IMR-90 (cell line): ENCODE data around the gene ADARB2. TPM values are rescaled to one million over a fixed set of nuclear protein-coding genes. Genes with fewer than 3 reads are reported as not detected.

Experiments
- ATAC-seq: fragments of 200-7000 bp; cut with Tn5 transposase; 2 replicates; pipeline ENCODE4 v1.9.1; 2020; ENCODE audit warnings: low read depth, mild to moderate bottlenecking, moderate library complexity
- BruUV-seq: library from RNA; stranded (reverse); fragments of 400-500 nt; replicated peaks from 2 replicates; lab custom pipeline; 2021; lab: Mats Ljungman, UMichigan
- CTCF ChIA-PET: fragments of 300-600 bp; formaldehyde crosslinking; extraction: SDS; loops from one replicate; lab custom pipeline; 2021; ENCODE audit warnings: antibody characterized with exemption; lab: Yijun Ruan, JAX
- POLR2A ChIA-PET: fragments of 300-600 bp; sonication (Branson Sonifier 250); formaldehyde crosslinking; loops from one replicate; lab custom pipeline; 2022; ENCODE audit warnings: antibody characterized with exemption; ENCODE audit not compliant: unreplicated experiment; lab: Charles Lee
- DNase-seq: peaks from one replicate; pipeline ENCODE4 v3.0.0; 2013
- H2AFZ ChIP-seq: replicated peaks from 2 replicates; pipeline ENCODE3; 2013; ENCODE audit warnings: low read length, mild to moderate bottlenecking; ENCODE audit not compliant: poor library complexity
- H2AK5ac ChIP-seq: 2 replicates; pipeline ENCODE4 v1.6.1; 2013; ENCODE audit warnings: low read depth, low read length, inconsistent platforms
- H2AK9ac ChIP-seq: replicated peaks from 2 replicates; pipeline ENCODE3; 2013; ENCODE audit warnings: mild to moderate bottlenecking, low read depth, low read length, moderate library complexity; ENCODE audit not compliant: poor library complexity
- H2BK120ac ChIP-seq: 2 replicates; pipeline ENCODE4 v1.6.1; 2013; ENCODE audit warnings: low read depth, low read length, inconsistent platforms
- H2BK15ac ChIP-seq: 3 replicates; pipeline ENCODE4 v1.6.1; 2013; ENCODE audit warnings: low read depth, low read length, inconsistent platforms
- H2BK20ac ChIP-seq: 2 replicates; pipeline ENCODE4 v1.6.1; 2013; ENCODE audit warnings: low read depth, mild to moderate bottlenecking, inconsistent platforms, low read length, moderate library complexity
- H2BK5ac ChIP-seq: 2 replicates; pipeline ENCODE4 v1.6.1; 2013; ENCODE audit warnings: mild to moderate bottlenecking, low read depth, low read length, inconsistent platforms; ENCODE audit not compliant: poor library complexity, severe bottlenecking
- H3K14ac ChIP-seq: replicated peaks from 2 replicates; pipeline ENCODE4 v1.6.1; 2013; ENCODE audit warnings: low read depth, low read length, inconsistent platforms
- H3K18ac ChIP-seq: 2 replicates; pipeline ENCODE4 v1.6.1; 2013; ENCODE audit warnings: low read depth, low read length, control low read depth
- H3K23ac ChIP-seq: 2 replicates; pipeline ENCODE4 v1.6.1; 2013; ENCODE audit warnings: low read depth, low read length, inconsistent platforms
- H3K27ac ChIP-seq: 2 replicates; pipeline ENCODE4 v1.5.1; 2013; ENCODE audit warnings: mild to moderate bottlenecking, control low read depth, low read length; ENCODE audit not compliant: insufficient read depth
- H3K27me3 ChIP-seq: 2 replicates; pipeline ENCODE4 v1.6.1; 2013; ENCODE audit warnings: low read length; ENCODE audit not compliant: control insufficient read depth, insufficient read depth
- H3K36me3 ChIP-seq: 2 replicates; pipeline ENCODE4 v1.6.1; 2013; ENCODE audit warnings: low read length, mixed read lengths; ENCODE audit not compliant: control insufficient read depth, insufficient read depth
- H3K4ac ChIP-seq: 2 replicates; pipeline ENCODE4 v1.6.1; 2013; ENCODE audit warnings: low read depth, low read length, inconsistent platforms
- H3K4me1 ChIP-seq: 2 replicates; pipeline ENCODE4 v1.6.1; 2013; ENCODE audit warnings: low read length, mixed read lengths; ENCODE audit not compliant: control insufficient read depth, insufficient read depth
- H3K4me2 ChIP-seq: 2 replicates; pipeline ENCODE4 v1.6.1; 2013; ENCODE audit warnings: low read depth, mild to moderate bottlenecking, control low read depth, low read length, moderate library complexity
- H3K4me3 ChIP-seq: 2 replicates; pipeline ENCODE4 v1.5.1; 2013; ENCODE audit warnings: low read depth, mild to moderate bottlenecking, control low read depth, low read length, moderate library complexity; ENCODE audit not compliant: insufficient read depth
- H3K56ac ChIP-seq: 2 replicates; pipeline ENCODE4 v1.6.1; 2013; ENCODE audit warnings: low read length, inconsistent platforms; ENCODE audit not compliant: insufficient read depth; ENCODE audit errors: extremely low read depth
- H3K79me1 ChIP-seq, 2 experiments: 2 replicates each; pipeline ENCODE4 v1.6.1; 2013; ENCODE audit warnings: low read length in 2 of 2, inconsistent platforms in 1 of 2, low read depth in 1 of 2
- H3K9ac ChIP-seq: 2 replicates; pipeline ENCODE4 v1.6.1; 2013; ENCODE audit warnings: low read depth, low read length, control low read depth
- H3K9me1 ChIP-seq: 2 replicates; pipeline ENCODE4 v1.6.1; 2013; ENCODE audit warnings: low read length, inconsistent platforms; ENCODE audit not compliant: insufficient read depth
- H3K9me3 ChIP-seq: 2 replicates; pipeline ENCODE4 v1.6.1; 2013; ENCODE audit warnings: low read length; ENCODE audit not compliant: control insufficient read depth, insufficient read depth
- H4K20me1 ChIP-seq: 2 replicates; pipeline ENCODE4 v1.6.1; 2013; ENCODE audit warnings: low read length, inconsistent platforms; ENCODE audit not compliant: insufficient read depth
- H4K5ac ChIP-seq: 2 replicates; pipeline ENCODE4 v1.6.1; 2013; ENCODE audit warnings: mild to moderate bottlenecking, low read depth, low read length, control low read depth
- H4K8ac ChIP-seq, 2 experiments: 2 replicates each; pipeline ENCODE4 v1.6.1; 2013; ENCODE audit warnings: low read depth in 2 of 2, low read length in 2 of 2, control low read depth in 1 of 2, inconsistent platforms in 1 of 2
- H4K91ac ChIP-seq: 2 replicates; pipeline ENCODE4 v1.6.1; 2013; ENCODE audit warnings: low read depth, low read length, inconsistent platforms; ENCODE audit not compliant: insufficient read depth
- BHLHE40 ChIP-seq: fragments of 150-350 bp; IDR thresholded peaks from 2 replicates; pipeline ENCODE4 v1.6.1; 2016; ENCODE audit warnings: mild to moderate bottlenecking, low read depth, low read length
- CEBPB ChIP-seq: IDR thresholded peaks from 2 replicates; pipeline ENCODE4 v1.6.1; 2012; ENCODE audit warnings: low read depth, low read length, improper control_type of control experiment
- CHD1 ChIP-seq: IDR thresholded peaks from 2 replicates; pipeline ENCODE4 v1.6.1; 2012; ENCODE audit warnings: low read depth, low read length, improper control_type of control experiment
- ELK1 ChIP-seq: fragments of 150-350 bp; IDR thresholded peaks from 2 replicates; pipeline ENCODE4 v1.6.1; 2016; ENCODE audit warnings: low read depth, mild to moderate bottlenecking, low read length, moderate library complexity, borderline replicate concordance
- FOS ChIP-seq: fragments of 150-350 bp; IDR thresholded peaks from 2 replicates; pipeline ENCODE4 v1.6.1; 2016; ENCODE audit warnings: low read depth, low read length
- MAFK ChIP-seq: IDR thresholded peaks from 2 replicates; pipeline ENCODE4 v1.6.1; 2012; ENCODE audit warnings: low read depth, low read length, improper control_type of control experiment
- MAZ ChIP-seq: IDR thresholded peaks from 2 replicates; pipeline ENCODE4 v1.6.1; 2012; ENCODE audit warnings: low read depth, mild to moderate bottlenecking, low read length, improper control_type of control experiment, moderate library complexity, borderline replicate concordance
- MXI1 ChIP-seq: IDR thresholded peaks from 2 replicates; pipeline ENCODE4 v1.6.1; 2012; ENCODE audit warnings: low read depth, mild to moderate bottlenecking, low read length, moderate library complexity, borderline replicate concordance
- NFE2L2 ChIP-seq: fragments of 150-350 bp; IDR thresholded peaks from 2 replicates; pipeline ENCODE4 v1.6.1; 2016; ENCODE audit warnings: low read depth, mild to moderate bottlenecking, low read length
- POLR2A ChIP-seq: IDR thresholded peaks from 2 replicates; pipeline ENCODE4 v1.6.1; 2012; ENCODE audit warnings: mild to moderate bottlenecking, low read depth, low read length
- RAD21 ChIP-seq: IDR thresholded peaks from 2 replicates; pipeline ENCODE4 v1.6.1; 2012; ENCODE audit warnings: low read length, improper control_type of control experiment
- RCOR1 ChIP-seq: IDR thresholded peaks from 2 replicates; pipeline ENCODE4 v1.6.1; 2012; ENCODE audit warnings: mild to moderate bottlenecking, low read length, improper control_type of control experiment; ENCODE audit not compliant: insufficient replicate concordance
- SMC3 ChIP-seq: fragments of 150-350 bp; IDR thresholded peaks from 2 replicates; pipeline ENCODE4 v1.6.1; 2016; ENCODE audit warnings: low read depth, mild to moderate bottlenecking, antibody characterized with exemption, low read length, moderate library complexity
- WGBS, 2 experiments: methylation state at CpG; one replicate each; pipeline versions ENCODE4 v1.1.5 to v1.1.7; 2013; ENCODE audit warnings: missing lambda C conversion rate in 2 of 2; ENCODE audit not compliant: insufficient read length in 1 of 2; ENCODE audit errors: extremely low coverage in 2 of 2; 5-methylcytosine and 5-hydroxymethylcytosine counted together
- dilution Hi-C: fragments of 300-500 bp; cut with HindIII; formaldehyde crosslinking; loops from one replicate; pipeline ENCODE4 v1.14.3; 2018; ENCODE audit warnings: low sequenced_read_pairs; ENCODE audit not compliant: unreplicated experiment
- in situ Hi-C: fragments of 300-500 bp; cut with MboI; formaldehyde crosslinking; loops from 3 replicates; pipeline ENCODE4 v1.14.3; 2019; ENCODE audit warnings: low sequenced_read_pairs, inconsistent platforms, mixed read lengths
- intact Hi-C: fragments of 100-400 bp; cut with micrococcal nuclease; formaldehyde crosslinking; loops from 2 replicates; pipeline ENCODE4 v1.10.0; 2022
- polyA plus RNA-seq, 3 experiments: library from polyadenylated mRNA; depleted of rRNA; stranded (reverse); fragments of >200 nt; gene quantifications; 2 replicates each; pipeline ENCODE4 v1.2.3, GENCODE V29; 2012; ENCODE audit warnings: low replicate concordance in 1 of 3
- total RNA-seq: library from RNA; depleted of rRNA; stranded (reverse); fragments of >200 nt; gene quantifications from 2 replicates; pipeline ENCODE4 v1.2.3, GENCODE V29; 2012
- TF ChIP-seq, protein P1 (sequence below): conservative IDR thresholded peaks from 2 replicates; pipeline ENCODE4 v1.5.1; 2012; ENCODE audit warnings: mild to moderate bottlenecking, low read depth, low read length, improper control_type of control experiment

Gene ADARB2
- total and polyA plus RNA-seq, 2 of the 4 experiments (the other 2 are of a cell fraction): not detected

DNA sequence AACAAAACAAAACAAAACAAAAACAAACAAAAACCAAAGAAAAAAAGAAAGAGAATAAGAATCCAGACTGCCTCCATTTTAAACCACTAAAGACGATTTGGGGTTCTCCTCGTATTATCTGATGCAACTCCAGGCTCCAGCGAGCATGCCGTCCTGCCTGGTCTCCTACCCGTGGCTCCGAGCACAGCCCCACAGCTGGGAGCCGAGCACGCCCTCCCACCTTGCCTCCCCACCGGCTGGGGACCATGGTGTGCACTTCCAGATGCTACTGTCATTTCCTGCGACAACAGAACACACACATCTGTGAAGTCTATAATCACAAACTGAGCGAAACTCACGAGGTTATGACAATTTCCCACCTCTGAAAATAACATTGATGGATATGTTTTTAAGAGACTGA is 113.1 kb downstream of the ADARB2 start:
- no peak overlapping the region for H3K18ac ChIP-seq
- no peak overlapping the region for H3K4me3 ChIP-seq
- H2AK5ac ChIP-seq: no peak overlapping the region
- no peak overlapping the region for H2BK120ac ChIP-seq
- H3K14ac ChIP-seq: no peak overlapping the region
- in situ Hi-C loops: no loop called here
- no peak overlapping the region for H2AFZ ChIP-seq
- 43% methylated on average over 6 of the region's 12 CpGs; no CpG with 5 or more reads in 1 of the 2 experiments for WGBS, 2 experiments
- no peak overlapping the region for H3K56ac ChIP-seq
- H2BK5ac ChIP-seq: no peak overlapping the region
- no peaks in the 10 kb centered on the region for H3K36me3 ChIP-seq
- no peak overlapping the region for H3K4ac ChIP-seq
- H4K5ac ChIP-seq: no peak overlapping the region
- H4K8ac ChIP-seq: no peak overlapping the region
- H3K23ac ChIP-seq: no peak overlapping the region
- H3K9me1 ChIP-seq: no peaks in the 10 kb centered on the region
- no peak overlapping the region for H2AK9ac ChIP-seq
- ATAC-seq: no peak
- H2BK20ac ChIP-seq: no peak overlapping the region
- POLR2A ChIA-PET: no interaction called here
- H3K9ac ChIP-seq: no peak overlapping the region
- H3K27ac ChIP-seq: no peak overlapping the region
- H4K20me1 ChIP-seq: no peaks in the 10 kb centered on the region
- DNase-seq: no peak
- TF ChIP-seq SMC3 (no peak), CEBPB (no peak), MAZ (no peak), FOS (no peak), RAD21 (no peak), MAFK (no peak), ELK1 (no peak), MXI1 (no peak), BHLHE40 (no peak), CHD1 (no peak), RCOR1 (no peak), NFE2L2 (no peak), POLR2A (no peak)
- TF ChIP-seq, protein P1, sequence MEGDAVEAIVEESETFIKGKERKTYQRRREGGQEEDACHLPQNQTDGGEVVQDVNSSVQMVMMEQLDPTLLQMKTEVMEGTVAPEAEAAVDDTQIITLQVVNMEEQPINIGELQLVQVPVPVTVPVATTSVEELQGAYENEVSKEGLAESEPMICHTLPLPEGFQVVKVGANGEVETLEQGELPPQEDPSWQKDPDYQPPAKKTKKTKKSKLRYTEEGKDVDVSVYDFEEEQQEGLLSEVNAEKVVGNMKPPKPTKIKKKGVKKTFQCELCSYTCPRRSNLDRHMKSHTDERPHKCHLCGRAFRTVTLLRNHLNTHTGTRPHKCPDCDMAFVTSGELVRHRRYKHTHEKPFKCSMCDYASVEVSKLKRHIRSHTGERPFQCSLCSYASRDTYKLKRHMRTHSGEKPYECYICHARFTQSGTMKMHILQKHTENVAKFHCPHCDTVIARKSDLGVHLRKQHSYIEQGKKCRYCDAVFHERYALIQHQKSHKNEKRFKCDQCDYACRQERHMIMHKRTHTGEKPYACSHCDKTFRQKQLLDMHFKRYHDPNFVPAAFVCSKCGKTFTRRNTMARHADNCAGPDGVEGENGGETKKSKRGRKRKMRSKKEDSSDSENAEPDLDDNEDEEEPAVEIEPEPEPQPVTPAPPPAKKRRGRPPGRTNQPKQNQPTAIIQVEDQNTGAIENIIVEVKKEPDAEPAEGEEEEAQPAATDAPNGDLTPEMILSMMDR: no peak
- dilution Hi-C loops: no loop called here
- intact Hi-C loops: no loop called here
- no peak overlapping the region for H4K91ac ChIP-seq
- H2BK15ac ChIP-seq: no peak overlapping the region
- no peaks in the 10 kb centered on the region for H3K79me1 ChIP-seq
- CTCF ChIA-PET: no interaction called here
- peaks cover 33% of the 10 kb centered on the region for H3K9me3 ChIP-seq
- no peaks in the 10 kb centered on the region for H3K27me3 ChIP-seq
- H3K4me2 ChIP-seq: no peak overlapping the region
- no peaks in the 10 kb centered on the region for H3K4me1 ChIP-seq
- BruUV-seq: no TSS peak
